ENCODE measurements around the gene SLC26A4. TPM values are rescaled to one million over a fixed set of nuclear protein-coding genes. Genes with fewer than 3 reads are reported as not detected.

Gene SLC26A4
- total RNA-seq, 2 donors from 2014 or later, result 1.0 to 3.4 TPM

DNA sequence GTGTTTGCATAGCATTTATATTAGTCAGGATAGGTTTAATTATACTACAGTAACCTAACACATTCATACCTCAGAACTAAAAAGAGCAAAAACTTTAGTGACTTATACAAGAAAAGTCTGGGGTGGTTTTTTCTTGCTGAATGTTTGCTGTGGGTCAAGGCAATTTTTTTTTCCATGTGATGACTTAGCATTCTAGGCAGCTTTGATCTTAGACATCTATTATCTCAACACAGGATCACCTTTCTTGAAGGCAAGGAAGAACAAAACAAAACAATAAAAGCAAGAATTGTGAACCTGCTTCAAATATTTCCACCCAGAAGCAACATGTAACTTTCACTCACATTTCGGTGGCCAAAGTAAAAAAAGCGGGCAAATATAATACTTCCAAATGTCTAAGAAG is 62.6 kb downstream of the SLC26A4 start:
- H3K27me3 ChIP-seq (replicated peaks; ENCODE audit: insufficient read depth), result no peaks in the 10 kb centered on the region
- no peaks in the 10 kb centered on the region for H3K4me1 ChIP-seq (replicated peaks)
- no peak overlapping the region for H3K4me3 ChIP-seq
- no peaks in the 10 kb centered on the region for H3K9me3 ChIP-seq
- TF ChIP-seq, protein P1, sequence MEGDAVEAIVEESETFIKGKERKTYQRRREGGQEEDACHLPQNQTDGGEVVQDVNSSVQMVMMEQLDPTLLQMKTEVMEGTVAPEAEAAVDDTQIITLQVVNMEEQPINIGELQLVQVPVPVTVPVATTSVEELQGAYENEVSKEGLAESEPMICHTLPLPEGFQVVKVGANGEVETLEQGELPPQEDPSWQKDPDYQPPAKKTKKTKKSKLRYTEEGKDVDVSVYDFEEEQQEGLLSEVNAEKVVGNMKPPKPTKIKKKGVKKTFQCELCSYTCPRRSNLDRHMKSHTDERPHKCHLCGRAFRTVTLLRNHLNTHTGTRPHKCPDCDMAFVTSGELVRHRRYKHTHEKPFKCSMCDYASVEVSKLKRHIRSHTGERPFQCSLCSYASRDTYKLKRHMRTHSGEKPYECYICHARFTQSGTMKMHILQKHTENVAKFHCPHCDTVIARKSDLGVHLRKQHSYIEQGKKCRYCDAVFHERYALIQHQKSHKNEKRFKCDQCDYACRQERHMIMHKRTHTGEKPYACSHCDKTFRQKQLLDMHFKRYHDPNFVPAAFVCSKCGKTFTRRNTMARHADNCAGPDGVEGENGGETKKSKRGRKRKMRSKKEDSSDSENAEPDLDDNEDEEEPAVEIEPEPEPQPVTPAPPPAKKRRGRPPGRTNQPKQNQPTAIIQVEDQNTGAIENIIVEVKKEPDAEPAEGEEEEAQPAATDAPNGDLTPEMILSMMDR (IDR thresholded peaks at IDR 0.05), result no peak
- no peak for TF ChIP-seq POLR2AphosphoS5 (IDR thresholded peaks at IDR 0.05)
- no peak for TF ChIP-seq POLR2A (IDR thresholded peaks at IDR 0.05)
- intact Hi-C loops (cut with DNase I), result no loop called here
- H3K27ac ChIP-seq, result no peak overlapping the region
- H3K36me3 ChIP-seq, result no peaks in the 10 kb centered on the region
- 77% methylated on average over 2 of the region's 2 CpGs for WGBS
- DNase-seq (ENCODE audit: low spot score), result no peak

DNA sequence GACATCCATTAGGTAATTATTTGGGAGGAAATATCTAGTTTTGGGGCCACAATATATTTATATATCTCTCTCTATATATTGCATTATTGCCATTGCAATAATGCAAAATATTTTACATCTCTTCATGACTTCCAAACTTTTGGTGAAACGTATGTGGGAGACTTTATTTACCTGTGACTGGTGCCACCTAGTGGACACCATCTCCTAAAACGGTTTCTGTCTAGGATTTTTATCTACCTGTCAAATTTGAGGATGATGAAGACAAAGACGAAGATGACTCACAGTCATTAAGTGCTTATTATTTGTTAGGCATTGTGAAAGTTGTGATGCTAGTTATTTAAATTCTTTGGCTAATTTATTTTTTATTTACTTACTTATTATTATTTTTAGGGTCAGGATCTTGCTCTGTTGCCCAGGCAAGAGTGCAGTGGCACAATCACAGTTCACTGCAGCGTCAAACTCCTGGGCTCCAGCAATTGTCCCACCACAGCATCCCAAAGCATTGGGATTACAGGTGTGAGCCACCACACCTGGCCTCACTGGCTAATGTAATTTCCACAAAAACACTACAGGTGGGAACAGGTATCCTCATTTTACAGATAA is 64.6 kb downstream of the SLC26A4 start:
- H3K27ac ChIP-seq, result no peak overlapping the region
- H3K27me3 ChIP-seq (replicated peaks; ENCODE audit: insufficient read depth), result no peaks in the 10 kb centered on the region
- H3K36me3 ChIP-seq, result no peaks in the 10 kb centered on the region
- intact Hi-C loops (cut with DNase I), result no loop called here
- H3K4me3 ChIP-seq, result no peak overlapping the region
- DNase-seq (ENCODE audit: low spot score), result peak; percentile 53
- peak; percentile 45 for TF ChIP-seq POLR2AphosphoS5 (IDR thresholded peaks at IDR 0.05)
- TF ChIP-seq, protein P1 (IDR thresholded peaks at IDR 0.05), result peak; percentile 43 to 81 (median 78)
- TF ChIP-seq POLR2A (IDR thresholded peaks at IDR 0.05), result no peak
- WGBS, result 11% methylated on average over 4 of the region's 4 CpGs
- H3K4me1 ChIP-seq (replicated peaks), result no peaks in the 10 kb centered on the region
- no peaks in the 10 kb centered on the region for H3K9me3 ChIP-seq

DNA sequence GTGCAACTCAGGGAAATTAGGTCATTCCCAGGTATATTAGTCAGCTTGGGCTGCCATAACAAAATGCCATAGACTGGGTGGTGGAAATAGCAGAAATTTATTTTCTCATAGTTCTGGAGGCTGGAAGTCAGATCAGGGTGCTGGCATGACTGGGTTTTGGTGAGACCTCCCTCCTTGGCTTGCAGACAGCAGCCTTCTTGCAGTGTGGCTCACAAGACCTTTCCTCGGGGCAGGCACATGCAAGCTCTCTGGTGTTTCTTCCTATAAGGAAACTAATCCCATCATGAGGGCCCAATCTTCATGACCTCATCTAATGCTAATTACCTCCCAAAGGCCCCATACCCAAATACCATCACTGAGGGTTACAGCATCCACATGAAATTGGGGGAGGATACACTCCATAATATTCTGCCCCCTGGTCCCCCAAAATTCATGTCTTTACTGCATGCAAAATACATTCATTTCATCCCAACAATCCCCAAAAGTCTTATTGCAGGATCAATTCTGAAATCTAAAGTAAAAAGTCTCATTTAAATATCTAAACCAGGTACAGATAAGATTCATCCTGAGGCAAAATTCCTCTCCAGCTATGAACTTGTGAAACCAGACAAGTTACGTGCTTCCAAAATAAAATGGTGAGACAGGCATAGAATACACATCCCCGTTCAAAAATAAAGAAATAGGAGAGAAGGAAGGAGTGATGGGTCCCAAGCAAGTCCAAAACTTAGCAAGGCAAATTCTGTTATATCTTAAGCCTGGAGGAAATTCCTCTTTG is 65.9 kb downstream of the SLC26A4 start:
- Histone ChIP-seq H3K9me3 (no peaks in the 10 kb centered on the region), H3K27ac (no peak overlapping the region), H3K4me3 (no peak overlapping the region), H3K27me3 (replicated peaks; ENCODE audit: insufficient read depth) (no peaks in the 10 kb centered on the region), H3K36me3 (no peaks in the 10 kb centered on the region), H3K4me1 (replicated peaks) (no peaks in the 10 kb centered on the region)
- no peak for DNase-seq (ENCODE audit: low spot score)
- intact Hi-C loops (cut with DNase I), result no loop called here
- WGBS, result 63% methylated on average over 3 of the region's 3 CpGs
- TF ChIP-seq POLR2A (IDR thresholded peaks at IDR 0.05) (no peak), POLR2AphosphoS5 (IDR thresholded peaks at IDR 0.05) (no peak)
- TF ChIP-seq, protein P1 (IDR thresholded peaks at IDR 0.05), result no peak

DNA sequence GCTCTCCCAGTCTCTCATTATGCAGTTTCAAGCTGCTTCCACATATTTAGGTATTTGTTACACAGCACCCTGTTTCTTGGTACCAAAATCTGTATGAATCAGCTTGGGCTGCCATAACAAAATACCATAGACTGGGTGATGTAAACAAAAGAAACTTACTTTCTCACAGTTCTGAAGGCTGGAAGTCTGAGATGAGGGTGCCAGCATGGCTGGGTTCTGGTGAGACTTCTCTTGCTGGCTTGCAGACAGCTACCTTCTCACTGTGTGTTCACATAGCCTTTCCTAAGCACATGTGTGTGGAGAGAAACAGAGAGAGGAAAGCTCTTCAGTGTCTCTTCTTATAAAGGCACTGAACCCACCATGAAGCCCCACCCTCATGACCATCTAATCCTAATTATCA is 67.6 kb downstream of the SLC26A4 start:
- Histone ChIP-seq H3K4me1 (replicated peaks) (no peaks in the 10 kb centered on the region), H3K9me3 (no peaks in the 10 kb centered on the region), H3K4me3 (no peak overlapping the region), H3K27ac (no peak overlapping the region), H3K27me3 (replicated peaks; ENCODE audit: insufficient read depth) (no peaks in the 10 kb centered on the region), H3K36me3 (no peaks in the 10 kb centered on the region)
- no peak for TF ChIP-seq POLR2AphosphoS5 (IDR thresholded peaks at IDR 0.05)
- DNase-seq (ENCODE audit: low spot score), result no peak
- intact Hi-C loops (cut with DNase I), result no loop called here

DNA sequence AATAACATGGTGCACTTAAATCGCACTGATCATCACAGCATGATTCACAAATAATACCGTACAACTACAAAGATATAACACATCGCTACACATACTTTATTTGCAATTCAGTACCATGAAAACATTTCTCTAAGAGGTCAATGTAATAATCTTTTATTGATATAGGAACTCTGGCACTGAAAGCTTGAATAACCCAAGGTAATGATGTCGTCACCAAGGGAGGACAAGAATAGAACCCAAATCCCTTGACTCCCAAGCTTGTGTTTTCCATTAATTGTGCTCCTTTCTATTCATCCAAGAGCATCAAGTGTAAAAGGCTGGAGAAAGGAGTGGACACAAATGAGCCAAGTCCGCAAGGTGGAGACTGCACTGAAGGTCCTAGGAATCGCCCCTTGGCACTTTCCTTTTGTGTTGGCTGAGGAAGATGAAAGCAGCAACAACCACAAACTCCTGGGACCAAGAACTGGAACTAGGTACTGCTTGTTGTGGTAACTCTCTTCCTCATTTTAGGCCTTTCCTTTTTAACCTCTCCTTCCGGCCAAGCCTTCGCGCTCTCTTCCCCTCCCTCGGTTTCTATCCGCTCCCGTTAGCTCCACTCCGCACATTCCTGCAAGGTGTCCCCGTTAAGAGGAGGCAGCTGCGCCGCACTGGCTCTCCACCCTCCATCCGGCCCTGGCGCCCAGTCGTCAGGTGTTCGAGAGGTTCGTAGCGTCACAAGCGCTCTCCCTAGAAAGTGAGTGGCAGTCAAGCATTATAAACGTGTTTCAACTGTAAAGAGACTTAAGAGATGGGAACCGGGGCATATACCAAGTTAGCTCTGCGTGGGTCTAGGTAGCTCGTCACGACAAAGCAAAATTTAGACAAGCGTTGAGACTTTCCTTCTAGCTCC is 82.3 kb downstream of the SLC26A4 start:
- TF ChIP-seq, protein P1 (IDR thresholded peaks at IDR 0.05), result no peak
- TF ChIP-seq POLR2AphosphoS5 (IDR thresholded peaks at IDR 0.05) (no peak), POLR2A (IDR thresholded peaks at IDR 0.05) (no peak)
- 13% methylated on average over 29 of the region's 29 CpGs for WGBS
- H3K9me3 ChIP-seq, result no peaks in the 10 kb centered on the region
- intact Hi-C loops (cut with DNase I), result loop anchor here (1.0 to 10.0 kb wide), 3 partner anchors 34 to 402 kb away; no protein-coding TSS in a partner anchor
- H3K36me3 ChIP-seq, result no peaks in the 10 kb centered on the region
- no peaks in the 10 kb centered on the region for H3K27me3 ChIP-seq (replicated peaks; ENCODE audit: insufficient read depth)
- H3K4me3 ChIP-seq, result peak overlapping the region; percentile 71 to 73
- peak; percentile 44 for DNase-seq (ENCODE audit: low spot score)
- no peaks in the 10 kb centered on the region for H3K4me1 ChIP-seq (replicated peaks)
- H3K27ac ChIP-seq, result peak overlapping the region; percentile 89 to 95
